Activated B cell treated with CpG ODN at 0.5 μM for 24 hours (primary cell): Measurements from ENCODE around the gene SLC35B2. TPM values are rescaled to one million over a fixed set of nuclear protein-coding genes. Genes with fewer than 3 reads are reported as not detected.
A peak's percentile ranks its signal among the peaks of the same experiment; 100 is the strongest.

ENCODE experiments used
- ATAC-seq: fragments of 200-7000 bp; cut with Tn5 transposase; one replicate; pipeline ENCODE4 v1.10.0; 2021; ENCODE audit warnings: low read depth, mild to moderate bottlenecking, moderate library complexity
- CTCF ChIA-PET: fragments of 350-600 bp; sonication (Branson Sonifier 250); formaldehyde crosslinking; loops from one replicate; lab custom pipeline; 2021; ENCODE audit warnings: antibody characterized with exemption; lab: Charles Lee
- POLR2A ChIA-PET: fragments of 350-600 bp; sonication (Branson Sonifier 250); formaldehyde crosslinking; loops from one replicate; lab custom pipeline; 2021; ENCODE audit warnings: antibody characterized with exemption; lab: Charles Lee
- DNase-seq: peaks from one replicate; pipeline ENCODE4 v3.0.0; 2022
- H3K27ac Mint-ChIP-seq: one replicate; pipeline ENCODE4 v1.8.0; 2020; ENCODE audit warnings: mixed read lengths
- H3K27me3 Mint-ChIP-seq: one replicate; pipeline ENCODE4 v1.8.0; 2021; ENCODE audit warnings: mixed read lengths
- H3K36me3 Mint-ChIP-seq: one replicate; pipeline ENCODE4 v1.8.0; 2021; ENCODE audit warnings: low read depth, mixed read lengths
- H3K4me1 Mint-ChIP-seq: one replicate; pipeline ENCODE4 v1.8.0; 2021; ENCODE audit warnings: mixed read lengths
- H3K4me3 Mint-ChIP-seq: one replicate; pipeline ENCODE4 v1.8.0; 2020; ENCODE audit warnings: mild to moderate bottlenecking, mixed read lengths
- H3K9me3 Mint-ChIP-seq: one replicate; pipeline ENCODE4 v1.8.0; 2020; ENCODE audit warnings: mixed read lengths
- CTCF ChIP-seq: fragments of 200-600 bp; IDR thresholded peaks from one replicate; pipeline ENCODE4 v1.8.0; 2022; ENCODE audit warnings: antibody characterized with exemption, mild to moderate bottlenecking
- intact Hi-C: fragments of 100-400 bp; cut with micrococcal nuclease; formaldehyde crosslinking; loops from one replicate; pipeline ENCODE4 v1.15.1; 2024
- total RNA-seq: library from RNA; stranded (reverse); gene quantifications from 2 replicates; pipeline ENCODE4 v1.2.3, GENCODE V29; 2022

SLC35B2 gene
- total RNA-seq, 1 donor from 2014 or later, result 29.1 TPM

- ChIA-PET POLR2A (interaction anchor here (0.6 to 1.7 kb wide), 3 partner anchors 8 to 47 kb away, joined by 3 to 5 read pairs (median 3); partner anchors contain the start of genes SLC29A1 and SLC35B2), CTCF (interaction anchor here (0.6 to 5.0 kb wide), 3 partner anchors 14 to 42 kb away, joined by 3 to 81 read pairs (median 3); partner anchors contain the start of gene AARS2)
- H3K4me3 Mint-ChIP-seq, result peak overlapping the region; percentile 73
- peaks cover 40% of the 10 kb centered on the region for H3K4me1 Mint-ChIP-seq
- no peaks in the 10 kb centered on the region for H3K9me3 Mint-ChIP-seq
- peaks cover 31% of the 10 kb centered on the region for H3K27me3 Mint-ChIP-seq
- H3K27ac Mint-ChIP-seq, result no peak overlapping the region
- intact Hi-C loops, result no loop called here
- no peak for ATAC-seq
- DNase-seq, result no peak
- H3K36me3 Mint-ChIP-seq, result no peaks in the 10 kb centered on the region
- TF ChIP-seq CTCF, result no peak
Observed at GRCh38 chr6:44270526-44271405, 13.4 kb upstream of the SLC35B2 start.

GRCh38 chr6:44269921-44270525 lies 12.7 kb upstream of the SLC35B2 start, which contains the start of gene TMEM151B:
TMEM151B (plus strand) TSS chr6:44270450; CDS start chr6:44270743, 293 bp downstream.
- Mint-ChIP-seq H3K27ac (no peak within 1 kb of the TSS), H3K27me3 (peaks cover 31% of the 10 kb centered on the region), H3K9me3 (no peaks in the 10 kb centered on the region), H3K4me1 (peaks cover 43% of the 10 kb centered on the region), H3K36me3 (no peaks in the 10 kb centered on the region), H3K4me3 (peak within 1 kb of the TSS; percentile 74)
- no peak for TF ChIP-seq CTCF
- ATAC-seq (no peak), DNase-seq (no peak)
- intact Hi-C loops, result loop anchor here (2.0 to 10.0 kb wide), 6 partner anchors 27 to 1705 kb away; partner anchors contain the start of genes AARS2, LRRC73, POLR1C and UBR2
- ChIA-PET POLR2A (interaction anchor here (1.2 to 2.6 kb wide), 3 partner anchors 13 to 46 kb away, joined by 3 to 14 read pairs (median 5); partner anchors contain the start of genes HSP90AB1, SLC29A1 and SLC35B2), CTCF (interaction anchor here (1.2 to 5.0 kb wide), 2 partner anchors 34 to 43 kb away, joined by 3 to 81 read pairs; partner anchors contain the start of gene AARS2)

- no peaks in the 10 kb centered on the region for H3K9me3 Mint-ChIP-seq
- no peak overlapping the region for H3K27ac Mint-ChIP-seq
- H3K27me3 Mint-ChIP-seq, result peaks cover 26% of the 10 kb centered on the region
- POLR2A ChIA-PET, result interaction anchor here (1.2 to 2.6 kb wide), 4 partner anchors 13 to 46 kb away, joined by 3 to 14 read pairs (median 6); partner anchors contain the start of genes HSP90AB1, SLC29A1 and SLC35B2
- H3K4me3 Mint-ChIP-seq, result peak overlapping the region; percentile 74
- DNase-seq, result no peak
- H3K36me3 Mint-ChIP-seq, result peaks cover 5% of the 10 kb centered on the region
- TF ChIP-seq CTCF, result no peak
- ATAC-seq, result no peak
- intact Hi-C loops, result loop anchor here (2.0 to 10.0 kb wide), 6 partner anchors 27 to 1705 kb away; partner anchors contain the start of genes AARS2, LRRC73, POLR1C and UBR2
- CTCF ChIA-PET, result interaction anchor here (1.0 to 5.0 kb wide), 5 partner anchors 35 to 94 kb away, joined by 3 to 81 read pairs (median 7); partner anchors contain the start of gene AARS2
- peaks cover 43% of the 10 kb centered on the region for H3K4me1 Mint-ChIP-seq
Observed at GRCh38 chr6:44269178-44269920, 12.0 kb upstream of the SLC35B2 start.

GRCh38 chr6:44268095-44268628 lies 10.8 kb upstream of the SLC35B2 start:
- no peak overlapping the region for H3K27ac Mint-ChIP-seq
- no peak overlapping the region for H3K4me3 Mint-ChIP-seq
- intact Hi-C loops, result loop anchor here (1.0 to 10.0 kb wide), 8 partner anchors 29 to 1703 kb away; partner anchors contain the start of genes AARS2, LRRC73, POLR1C and UBR2
- CTCF ChIA-PET, result interaction anchor here (0.6 to 5.0 kb wide), 24 partner anchors 8 to 1264 kb away, joined by 3 to 81 read pairs (median 5); partner anchors contain the start of genes AARS2, HSP90AB1, RSPH9 and SLC35B2
- H3K4me1 Mint-ChIP-seq, result peaks cover 50% of the 10 kb centered on the region
- peaks cover 17% of the 10 kb centered on the region for H3K36me3 Mint-ChIP-seq
- ATAC-seq, result no peak
- POLR2A ChIA-PET, result interaction anchor here (1.0 to 7.2 kb wide), 5 partner anchors 13 to 37 kb away, joined by 3 to 72 read pairs (median 6); partner anchors contain the start of genes HSP90AB1 and SLC35B2
- H3K27me3 Mint-ChIP-seq, result peaks cover 17% of the 10 kb centered on the region
- no peak for DNase-seq
- H3K9me3 Mint-ChIP-seq, result no peaks in the 10 kb centered on the region
- TF ChIP-seq CTCF, result peak; percentile 58
